Measurements from ENCODE around the gene GALNT9.

DNA sequence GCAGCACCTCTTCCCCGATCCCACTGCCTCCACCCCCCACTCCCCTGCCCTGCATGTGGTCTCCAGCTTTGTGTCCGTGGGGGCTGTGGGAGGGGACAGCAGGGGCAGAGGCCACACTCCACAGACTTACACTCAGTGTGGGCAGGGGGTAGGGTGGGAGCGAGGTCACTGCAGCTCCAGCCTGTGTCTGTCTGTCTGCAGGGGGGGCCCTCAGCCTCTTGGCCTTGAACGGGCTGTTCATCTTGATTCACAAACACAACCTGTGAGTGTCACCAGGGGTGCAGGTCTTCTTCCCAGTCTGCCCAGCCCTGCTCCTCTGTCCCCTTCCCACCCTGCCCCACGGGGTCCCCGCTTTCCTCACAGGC lies 178.6 kb downstream of the GALNT9 start:
- TF ChIP-seq EZH2 (IDR thresholded peaks at IDR 0.05; ENCODE audit: insufficient read depth, poor library complexity, severe bottlenecking) = no peak
- no peak for TF ChIP-seq EZH2phosphoT487 (IDR thresholded peaks at IDR 0.05; ENCODE audit: insufficient read depth, low read depth)
